CD4-positive, CD25-positive, alpha-beta regulatory T cell (primary cell): ENCODE data around the gene ATE1. TPM values are rescaled to one million over a fixed set of nuclear protein-coding genes. Genes with fewer than 3 reads are reported as not detected.

Experiments
- ATAC-seq, 2 donors: fragments of 150-1000 bp; cut with Tn5 transposase; one replicate each; pipeline ENCODE4 v1.10.0; 2021; ENCODE audit warnings: low read depth in 2 of 2, moderate number of reproducible peaks in 2 of 2, moderate library complexity in 1 of 2
- DNase-seq, 3 donors: peaks; one replicate each; pipeline versions ENCODE4 v3.0.0 to v3.0.0-alpha.2; 2012 to 2022; ENCODE audit warnings: mixed read lengths in 1 of 3
- H3K27ac ChIP-seq: one replicate; pipeline ENCODE4 v1.7.0; 2013; ENCODE audit warnings: mild to moderate bottlenecking, low read length; ENCODE audit not compliant: insufficient read depth, poor library complexity, severe bottlenecking
- H3K27me3 ChIP-seq: one replicate; pipeline ENCODE4 v1.7.0; 2013; ENCODE audit warnings: low read length; ENCODE audit not compliant: control insufficient read depth, insufficient read depth
- H3K36me3 ChIP-seq: one replicate; pipeline ENCODE4 v1.7.0; 2013; ENCODE audit warnings: mild to moderate bottlenecking, low read length, moderate library complexity; ENCODE audit not compliant: control insufficient read depth, insufficient read depth
- H3K4me1 ChIP-seq: 2 replicates; pipeline ENCODE4 v1.7.0; 2013; ENCODE audit warnings: mild to moderate bottlenecking, low read length; ENCODE audit not compliant: insufficient read depth, control insufficient read depth, poor library complexity, severe bottlenecking
- H3K4me3 ChIP-seq: one replicate; pipeline ENCODE4 v1.7.0; 2013; ENCODE audit warnings: low read depth, mild to moderate bottlenecking, low read length, moderate library complexity
- H3K9me3 ChIP-seq, 2 experiments: 1 replicate in 1 of 2; 2 replicates in 1 of 2; pipeline ENCODE4 v1.7.0; 2013; ENCODE audit warnings: low read length in 2 of 2, mild to moderate bottlenecking in 1 of 2, moderate library complexity in 1 of 2; ENCODE audit not compliant: control insufficient read depth in 2 of 2
- H3K27ac Mint-ChIP-seq, 3 donors: one replicate each; pipeline ENCODE4 v1.8.0; 2020 to 2022; ENCODE audit warnings: mild to moderate bottlenecking in 3 of 3, mixed read lengths in 3 of 3, moderate library complexity in 2 of 3
- H3K27me3 Mint-ChIP-seq: one replicate; pipeline ENCODE4 v1.8.0; 2022; ENCODE audit warnings: mild to moderate bottlenecking, mixed read lengths
- H3K36me3 Mint-ChIP-seq: one replicate; pipeline ENCODE4 v1.8.0; 2020; ENCODE audit warnings: mixed read lengths
- H3K4me1 Mint-ChIP-seq, 4 donors: one replicate each; pipeline ENCODE4 v1.8.0; 2020 to 2022; ENCODE audit warnings: mixed read lengths in 4 of 4, mild to moderate bottlenecking in 1 of 4
- H3K4me3 Mint-ChIP-seq, 4 donors: one replicate each; pipeline ENCODE4 v1.8.0; 2020 to 2022; ENCODE audit warnings: mild to moderate bottlenecking in 4 of 4, mixed read lengths in 4 of 4, moderate library complexity in 3 of 4
- H3K9me3 Mint-ChIP-seq, 7 donors: one replicate each; pipeline ENCODE4 v1.8.0; 2020 to 2022; ENCODE audit warnings: mixed read lengths in 7 of 7, mild to moderate bottlenecking in 3 of 7, moderate library complexity in 2 of 7
- polyA plus RNA-seq, 4 donors: library from polyadenylated mRNA; unstranded; fragments of 300-500 nt; fragmentation: Illumina TruSeq; gene quantifications; one replicate each; pipeline ENCODE4 v1.2.3, GENCODE V29; 2021
- total RNA-seq: library from RNA; stranded (reverse); gene quantifications from one replicate; pipeline ENCODE4 v1.2.3, GENCODE V29; 2022

ATE1 gene
- total and polyA plus RNA-seq, 5 donors from 2014 or later, result 29.9 to 39.5 (median 34.5) TPM

GRCh38 chr10:121813211-121813815, 114.5 kb downstream of the ATE1 start:
- Mint-ChIP-seq H3K4me1 (peaks cover 0 to 2% (median 0%) of the 10 kb centered on the region in 4 donors), H3K27me3 (no peaks in the 10 kb centered on the region), H3K27ac (no peak overlapping the region), H3K36me3 (peaks cover 14% of the 10 kb centered on the region), H3K4me3 (no peak overlapping the region), H3K9me3 (no peaks in the 10 kb centered on the region)
- Histone ChIP-seq H3K9me3 (no peaks in the 10 kb centered on the region), H3K27ac (no peak overlapping the region), H3K36me3 (peaks cover 3% of the 10 kb centered on the region), H3K4me1 (no peaks in the 10 kb centered on the region), H3K4me3 (no peak overlapping the region), H3K27me3 (no peaks in the 10 kb centered on the region)
- no peak for DNase-seq
- ATAC-seq, result no peak

DNA sequence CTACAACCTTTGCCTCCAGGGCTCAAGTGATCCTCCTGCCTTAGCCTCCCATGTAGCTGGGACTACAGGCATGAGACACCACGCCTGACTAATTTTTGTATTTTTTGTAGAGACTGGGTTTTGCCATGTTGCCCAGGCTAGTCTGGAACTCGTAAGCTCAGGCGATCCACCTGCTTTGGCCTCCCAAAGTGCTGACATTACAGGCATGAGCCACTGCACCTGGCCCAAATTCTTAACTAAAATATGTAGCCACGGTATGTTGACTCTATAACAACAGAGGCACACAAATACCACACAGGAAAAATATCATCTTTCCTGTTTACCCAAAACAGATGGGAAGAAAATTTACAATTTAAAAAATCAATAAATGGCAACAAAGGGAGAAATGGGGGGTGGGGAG, 115.8 kb downstream of the ATE1 start:
- ATAC-seq (no peak), DNase-seq (no peak)
- Histone ChIP-seq H3K27ac (no peak overlapping the region), H3K9me3 (no peaks in the 10 kb centered on the region), H3K27me3 (no peaks in the 10 kb centered on the region), H3K4me3 (no peak overlapping the region), H3K36me3 (peaks cover 3% of the 10 kb centered on the region), H3K4me1 (no peaks in the 10 kb centered on the region)
- Mint-ChIP-seq H3K27ac (no peak overlapping the region), H3K9me3 (no peaks in the 10 kb centered on the region), H3K4me3 (no peak overlapping the region), H3K36me3 (peaks cover 17% of the 10 kb centered on the region), H3K27me3 (no peaks in the 10 kb centered on the region), H3K4me1 (peaks cover 0 to 3% (median 0%) of the 10 kb centered on the region in 4 donors)

DNA sequence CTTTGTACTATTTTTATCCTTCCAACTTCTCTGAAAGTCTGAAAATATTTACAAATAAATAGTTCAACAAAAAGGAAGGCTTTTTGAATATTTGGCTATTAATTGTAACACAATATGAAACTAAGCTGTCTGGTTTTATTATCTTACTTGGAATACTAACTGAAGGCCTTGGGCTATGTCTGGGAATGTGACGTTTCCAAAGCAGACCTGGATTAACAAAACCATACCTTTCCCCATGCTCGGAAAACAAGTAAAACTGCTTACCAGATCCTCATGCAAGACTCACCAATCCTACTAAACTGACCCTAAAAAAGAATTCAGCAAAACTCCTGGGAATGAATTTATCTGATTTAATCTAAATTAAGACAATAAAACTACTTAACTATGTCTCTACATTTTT, 116.4 kb downstream of the ATE1 start:
- no peak for ATAC-seq
- Mint-ChIP-seq H3K27me3 (no peaks in the 10 kb centered on the region), H3K36me3 (peaks cover 21% of the 10 kb centered on the region), H3K4me1 (peaks cover 0 to 2% (median 0%) of the 10 kb centered on the region in 4 donors), H3K9me3 (no peaks in the 10 kb centered on the region), H3K27ac (no peak overlapping the region), H3K4me3 (no peak overlapping the region)
- Histone ChIP-seq H3K27me3 (no peaks in the 10 kb centered on the region), H3K36me3 (peaks cover 3% of the 10 kb centered on the region), H3K4me1 (no peaks in the 10 kb centered on the region), H3K9me3 (no peaks in the 10 kb centered on the region), H3K4me3 (no peak overlapping the region), H3K27ac (no peak overlapping the region)
- DNase-seq, result no peak

GRCh38 chr10:121808835-121809234, 119.0 kb downstream of the ATE1 start:
- Mint-ChIP-seq H3K27ac (no peak overlapping the region), H3K27me3 (no peaks in the 10 kb centered on the region), H3K36me3 (peaks cover 18% of the 10 kb centered on the region), H3K4me3 (no peak overlapping the region), H3K9me3 (no peaks in the 10 kb centered on the region), H3K4me1 (peaks cover 0 to 2% (median 0%) of the 10 kb centered on the region in 4 donors)
- H3K36me3 ChIP-seq, result no peaks in the 10 kb centered on the region
- no peak overlapping the region for H3K27ac ChIP-seq
- no peak overlapping the region for H3K4me3 ChIP-seq
- no peaks in the 10 kb centered on the region for H3K27me3 ChIP-seq
- no peaks in the 10 kb centered on the region for H3K4me1 ChIP-seq
- no peaks in the 10 kb centered on the region for H3K9me3 ChIP-seq
- ATAC-seq (no peak), DNase-seq (no peak)

GRCh38 chr10:121804460-121804859, 123.4 kb downstream of the ATE1 start:
- peaks cover 2% of the 10 kb centered on the region for H3K36me3 ChIP-seq
- peaks cover 0 to 3% (median under 1%) of the 10 kb centered on the region in 4 donors for H3K4me1 Mint-ChIP-seq
- H3K9me3 ChIP-seq, result no peaks in the 10 kb centered on the region
- no peaks in the 10 kb centered on the region for H3K27me3 Mint-ChIP-seq
- H3K4me1 ChIP-seq, result no peaks in the 10 kb centered on the region
- DNase-seq (no peak), ATAC-seq (no peak)
- no peak overlapping the region for H3K4me3 Mint-ChIP-seq
- H3K27ac Mint-ChIP-seq, result no peak overlapping the region
- no peak overlapping the region for H3K27ac ChIP-seq
- H3K27me3 ChIP-seq, result no peaks in the 10 kb centered on the region
- no peak overlapping the region for H3K4me3 ChIP-seq
- no peaks in the 10 kb centered on the region for H3K9me3 Mint-ChIP-seq
- peaks cover 28% of the 10 kb centered on the region for H3K36me3 Mint-ChIP-seq

- H3K36me3 ChIP-seq, result peaks cover 9% of the 10 kb centered on the region
- H3K4me3 ChIP-seq, result no peak overlapping the region
- H3K27ac ChIP-seq, result no peak overlapping the region
- H3K9me3 ChIP-seq, result no peaks in the 10 kb centered on the region
- H3K27me3 ChIP-seq, result no peaks in the 10 kb centered on the region
- Mint-ChIP-seq H3K4me1 (peaks cover 0 to 3% (median under 1%) of the 10 kb centered on the region in 4 donors), H3K27me3 (no peaks in the 10 kb centered on the region), H3K27ac (no peak overlapping the region), H3K9me3 (no peaks in the 10 kb centered on the region), H3K4me3 (no peak overlapping the region), H3K36me3 (peaks cover 35% of the 10 kb centered on the region)
- DNase-seq (no peak), ATAC-seq (no peak)
- no peaks in the 10 kb centered on the region for H3K4me1 ChIP-seq
Measured at GRCh38 chr10:121803611-121804010, 124.2 kb downstream of the ATE1 start.

DNA sequence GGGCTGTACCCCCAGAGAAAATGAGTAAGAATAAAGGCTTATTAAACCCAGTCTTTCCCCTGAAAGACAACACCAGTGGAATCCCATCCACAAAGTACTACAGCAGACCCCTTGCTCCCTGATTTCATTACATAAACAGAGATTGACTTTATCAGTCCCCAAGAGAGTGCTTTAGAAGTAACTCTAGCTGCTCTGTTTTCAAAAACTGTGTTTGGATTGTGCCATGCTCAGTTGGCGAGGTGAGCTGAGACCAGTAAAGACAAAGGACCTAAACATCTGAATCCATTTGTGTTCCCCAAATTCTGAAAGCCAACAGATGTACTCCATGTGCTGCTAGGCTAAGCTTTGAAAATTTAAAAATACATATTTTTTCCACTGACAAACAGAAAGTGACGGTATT, 127.0 kb downstream of the ATE1 start:
- Histone ChIP-seq H3K27ac (no peak overlapping the region), H3K36me3 (peaks cover 9% of the 10 kb centered on the region), H3K4me1 (no peaks in the 10 kb centered on the region), H3K27me3 (no peaks in the 10 kb centered on the region), H3K4me3 (no peak overlapping the region), H3K9me3 (no peaks in the 10 kb centered on the region)
- Mint-ChIP-seq H3K27ac (no peak overlapping the region), H3K27me3 (no peaks in the 10 kb centered on the region), H3K36me3 (peaks cover 37% of the 10 kb centered on the region), H3K9me3 (no peaks in the 10 kb centered on the region), H3K4me3 (no peak overlapping the region), H3K4me1 (peaks cover 0 to 7% (median 0%) of the 10 kb centered on the region in 4 donors)
- no peak for ATAC-seq
- DNase-seq, result no peak

DNA sequence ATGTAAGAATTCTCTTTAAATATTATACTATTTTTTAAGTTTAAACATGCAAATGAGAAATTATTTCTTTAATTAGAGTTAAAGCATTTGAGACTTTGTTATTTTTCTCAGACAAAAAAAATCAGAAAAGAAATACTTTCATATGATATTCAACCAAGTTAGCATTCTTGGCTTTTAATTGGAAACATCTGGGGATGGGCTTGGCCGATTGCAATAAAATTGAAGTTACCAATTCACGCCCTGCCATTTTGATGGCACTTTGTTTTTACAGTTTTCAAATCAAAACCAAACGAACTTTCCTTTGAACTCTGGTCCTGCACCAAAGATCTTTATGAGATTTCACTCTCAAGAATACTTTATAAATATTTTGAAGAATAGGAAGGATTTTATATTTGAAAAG, 127.7 kb downstream of the ATE1 start:
- ATAC-seq, result no peak
- Mint-ChIP-seq H3K27ac (no peak overlapping the region), H3K4me3 (no peak overlapping the region), H3K9me3 (no peaks in the 10 kb centered on the region), H3K4me1 (peaks cover 0 to 7% (median 0%) of the 10 kb centered on the region in 4 donors), H3K36me3 (peaks cover 37% of the 10 kb centered on the region), H3K27me3 (no peaks in the 10 kb centered on the region)
- H3K27ac ChIP-seq, result no peak overlapping the region
- no peak overlapping the region for H3K4me3 ChIP-seq
- no peak for DNase-seq
- H3K27me3 ChIP-seq, result no peaks in the 10 kb centered on the region
- H3K9me3 ChIP-seq, result no peaks in the 10 kb centered on the region
- H3K36me3 ChIP-seq, result peaks cover 9% of the 10 kb centered on the region
- H3K4me1 ChIP-seq, result no peaks in the 10 kb centered on the region
